Kidney (tissue), 14 donors: ENCODE results near the gene CFAP20DC. TPM values are rescaled to one million over a fixed set of nuclear protein-coding genes. Genes with fewer than 3 reads are reported as not detected.

Experiments used
- DNase-seq, 5 donors: peaks; one replicate each; pipeline ENCODE4 v3.0.0-alpha.2; 2013 to 2020
- FAIRE-seq: peaks from 2 replicates; lab custom pipeline; 2012; peaks lifted over from hg19 to GRCh38; lab: Jason Lieb, UNC
- H3K27ac ChIP-seq, 2 donors: one replicate each; pipeline ENCODE4 v1.7.0; 2013; ENCODE audit warnings: low read depth in 2 of 2, low read length in 2 of 2, inconsistent platforms in 1 of 2
- H3K27me3 ChIP-seq: one replicate; pipeline ENCODE4 v1.7.1; 2013; ENCODE audit warnings: low read length, inconsistent platforms; ENCODE audit not compliant: control insufficient read depth, insufficient read depth
- H3K36me3 ChIP-seq, 3 donors: one replicate each; pipeline versions ENCODE4 v1.7.0 to v1.7.1; 2013; ENCODE audit warnings: low read length in 3 of 3, control low read depth in 1 of 3, inconsistent platforms in 1 of 3; ENCODE audit not compliant: insufficient read depth in 3 of 3, control insufficient read depth in 2 of 3
- H3K4me1 ChIP-seq, 3 donors: one replicate each; pipeline versions ENCODE4 v1.7.0 to v1.7.1; 2013; ENCODE audit warnings: low read length in 3 of 3, inconsistent platforms in 1 of 3, low read depth in 1 of 3; ENCODE audit not compliant: control insufficient read depth in 2 of 3, insufficient read depth in 2 of 3
- H3K4me3 ChIP-seq, 3 donors: one replicate each; pipeline versions ENCODE4 v1.7.0 to v1.8.1; 2013; ENCODE audit warnings: low read length in 3 of 3, control low read depth in 1 of 3, inconsistent platforms in 1 of 3
- H3K9ac ChIP-seq, 3 donors: one replicate each; pipeline versions ENCODE4 v1.7.0 to v1.7.1; 2013; ENCODE audit warnings: low read length in 3 of 3, control low read depth in 1 of 3, inconsistent platforms in 1 of 3
- H3K9me3 ChIP-seq, 3 donors: one replicate each; pipeline versions ENCODE4 v1.7.0 to v1.7.1; 2013; ENCODE audit warnings: low read length in 3 of 3, control low read depth in 1 of 3, inconsistent platforms in 1 of 3; ENCODE audit not compliant: control insufficient read depth in 2 of 3, insufficient read depth in 1 of 3
- intact Hi-C: fragments of 100-400 bp; cut with DNase I; formaldehyde crosslinking; loops from one replicate; pipeline ENCODE4 v1.11.1; 2022
- polyA plus RNA-seq: library from polyadenylated mRNA; stranded (reverse); fragments of 350-450 nt; fragmentation: Illumina TruSeq; extraction: RNeasy Lipid Tissue Mini Kit (QIAGEN cat#74804); gene quantifications from one replicate; pipeline ENCODE4 v1.2.3, GENCODE V29; 2014; ENCODE audit warnings: low read depth, low replicate concordance; ENCODE audit not compliant: insufficient read depth
- total RNA-seq: library from RNA; stranded (reverse); fragmentation: NEBNext Ultra II Directional; extraction: Animal tissue kit (Norgen Biotek cat#: 25700); gene quantifications from one replicate; pipeline ENCODE4 v1.2.1, GENCODE V29; 2021
- TF ChIP-seq, protein P1 (sequence below): IDR thresholded peaks from 3 replicates; pipeline ENCODE4 v1.5.1; 2012; ENCODE audit warnings: mild to moderate bottlenecking, moderate library complexity, borderline replicate concordance; ENCODE audit not compliant: insufficient read depth; ENCODE audit errors: extremely low read depth
- donor health status: control.
- donor health status: control.
- donor health status: control.
- donor health status: control.
- donor health status: control.
- donor health status: DM: yes; HTN: yes; CAD: no.
- donor health status: Normal renal cell carcinoma (clear cell type).

Gene CFAP20DC
- total and polyA plus RNA-seq, 2 donors from 2014 or later: 0.73 to 3.2 TPM

DNA sequence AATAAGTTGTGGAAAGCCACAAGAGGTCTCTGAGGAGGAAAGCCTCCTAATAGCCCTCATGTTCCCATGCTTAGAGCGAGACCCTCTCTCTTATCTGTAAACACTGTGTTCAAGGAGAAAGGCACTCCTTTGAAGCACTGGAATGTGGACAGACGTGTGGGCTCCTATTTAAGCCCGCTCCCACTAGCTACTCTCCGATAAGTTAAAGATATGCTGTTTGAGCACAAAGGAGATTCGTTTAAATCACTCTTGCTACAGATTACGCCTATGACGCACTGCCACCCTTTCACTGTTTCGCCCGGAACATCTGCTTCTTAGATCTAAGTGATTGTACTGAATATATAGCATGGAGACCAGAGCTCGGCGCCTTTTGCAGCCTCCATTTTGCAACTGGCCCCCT lies 325.5 kb downstream of the CFAP20DC start:
- Histone ChIP-seq H3K4me3 (no peak overlapping the region), H3K9me3 (no peaks in the 10 kb centered on the region), H3K4me1 (no peaks in the 10 kb centered on the region), H3K27me3 (no peaks in the 10 kb centered on the region), H3K9ac (no peak overlapping the region), H3K27ac (no peak overlapping the region), H3K36me3 (no peaks in the 10 kb centered on the region)
- no peak for DNase-seq
- FAIRE-seq: no peak
- intact Hi-C loops: no loop called here
- TF ChIP-seq, protein P1, sequence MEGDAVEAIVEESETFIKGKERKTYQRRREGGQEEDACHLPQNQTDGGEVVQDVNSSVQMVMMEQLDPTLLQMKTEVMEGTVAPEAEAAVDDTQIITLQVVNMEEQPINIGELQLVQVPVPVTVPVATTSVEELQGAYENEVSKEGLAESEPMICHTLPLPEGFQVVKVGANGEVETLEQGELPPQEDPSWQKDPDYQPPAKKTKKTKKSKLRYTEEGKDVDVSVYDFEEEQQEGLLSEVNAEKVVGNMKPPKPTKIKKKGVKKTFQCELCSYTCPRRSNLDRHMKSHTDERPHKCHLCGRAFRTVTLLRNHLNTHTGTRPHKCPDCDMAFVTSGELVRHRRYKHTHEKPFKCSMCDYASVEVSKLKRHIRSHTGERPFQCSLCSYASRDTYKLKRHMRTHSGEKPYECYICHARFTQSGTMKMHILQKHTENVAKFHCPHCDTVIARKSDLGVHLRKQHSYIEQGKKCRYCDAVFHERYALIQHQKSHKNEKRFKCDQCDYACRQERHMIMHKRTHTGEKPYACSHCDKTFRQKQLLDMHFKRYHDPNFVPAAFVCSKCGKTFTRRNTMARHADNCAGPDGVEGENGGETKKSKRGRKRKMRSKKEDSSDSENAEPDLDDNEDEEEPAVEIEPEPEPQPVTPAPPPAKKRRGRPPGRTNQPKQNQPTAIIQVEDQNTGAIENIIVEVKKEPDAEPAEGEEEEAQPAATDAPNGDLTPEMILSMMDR: no peak

DNA sequence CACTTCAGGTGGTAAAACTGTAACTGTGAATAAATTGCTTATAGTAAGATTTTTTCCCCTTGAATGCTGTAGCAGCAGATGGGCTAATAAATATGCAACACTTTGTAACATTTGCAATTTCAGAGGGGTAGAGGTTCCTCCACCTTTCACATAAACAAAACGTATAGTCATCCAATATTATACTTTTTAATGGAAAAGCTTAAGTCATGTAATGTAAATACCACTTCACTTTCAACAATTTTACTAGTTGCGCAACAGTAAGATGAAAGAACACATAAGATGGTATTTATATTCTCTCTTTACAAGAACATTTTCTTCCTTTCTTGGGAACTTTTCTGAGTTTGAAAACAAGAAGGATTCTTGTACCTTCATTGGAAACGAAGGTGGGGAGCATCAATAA lies 326.7 kb downstream of the CFAP20DC start:
- no peak for FAIRE-seq
- intact Hi-C loops: no loop called here
- DNase-seq: no peak
- H3K4me3 ChIP-seq: no peak overlapping the region
- H3K4me1 ChIP-seq: no peaks in the 10 kb centered on the region
- no peak overlapping the region for H3K9ac ChIP-seq
- no peaks in the 10 kb centered on the region for H3K9me3 ChIP-seq
- no peak overlapping the region for H3K27ac ChIP-seq
- no peaks in the 10 kb centered on the region for H3K27me3 ChIP-seq
- H3K36me3 ChIP-seq: no peaks in the 10 kb centered on the region
- TF ChIP-seq, protein P1: no peak

DNA sequence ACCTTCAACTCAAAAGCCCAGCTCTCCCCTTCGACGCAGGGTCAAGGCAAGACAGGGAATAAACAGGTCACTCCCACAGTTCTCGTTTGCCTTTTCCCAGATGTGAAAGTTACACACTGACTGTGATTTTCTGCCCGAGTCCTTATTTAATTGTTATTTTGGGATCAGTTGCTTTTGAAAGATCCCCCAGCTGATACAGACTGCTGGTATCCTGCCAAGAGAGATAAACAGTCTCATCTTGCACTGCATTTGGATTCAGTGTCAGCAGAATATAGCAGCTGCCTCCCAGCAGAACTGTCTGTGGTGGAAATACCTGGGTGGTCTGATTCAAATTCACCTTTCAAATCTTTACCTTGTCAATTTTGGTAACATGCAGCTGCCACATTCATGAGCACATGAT lies 327.3 kb downstream of the CFAP20DC start:
- TF ChIP-seq, protein P1: no peak
- peak in 3 of 5 donors; percentile 24 to 62 (median 42) for DNase-seq
- no peaks in the 10 kb centered on the region for H3K4me1 ChIP-seq
- H3K4me3 ChIP-seq: no peak overlapping the region
- H3K9me3 ChIP-seq: no peaks in the 10 kb centered on the region
- intact Hi-C loops: no loop called here
- FAIRE-seq: no peak
- no peaks in the 10 kb centered on the region for H3K36me3 ChIP-seq
- no peaks in the 10 kb centered on the region for H3K27me3 ChIP-seq
- no peak overlapping the region for H3K27ac ChIP-seq
- H3K9ac ChIP-seq: no peak overlapping the region

DNA sequence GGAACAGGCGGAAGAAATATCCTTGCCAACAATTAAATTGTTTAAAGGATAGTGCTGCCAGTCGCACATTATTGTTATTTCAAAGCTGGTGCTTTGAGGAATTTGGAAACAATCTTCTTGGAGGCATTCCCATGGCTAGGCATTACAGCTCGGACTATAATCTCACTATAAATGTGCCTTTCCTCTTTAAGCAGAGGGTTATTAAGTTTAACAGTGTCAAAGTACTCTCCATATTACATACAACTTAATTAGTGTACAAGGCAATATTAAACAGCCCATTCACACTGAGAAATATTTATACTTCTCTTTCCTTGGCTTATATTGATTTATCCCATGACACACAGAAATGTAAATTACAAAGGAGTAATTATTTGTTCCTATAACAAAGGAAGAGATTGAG lies 329.3 kb downstream of the CFAP20DC start:
- TF ChIP-seq, protein P1: no peak
- no peaks in the 10 kb centered on the region for H3K4me1 ChIP-seq
- H3K9ac ChIP-seq: no peak overlapping the region
- H3K4me3 ChIP-seq: no peak overlapping the region
- FAIRE-seq: no peak
- H3K27ac ChIP-seq: no peak overlapping the region
- DNase-seq: no peak
- intact Hi-C loops: no loop called here
- H3K9me3 ChIP-seq: no peaks in the 10 kb centered on the region
- H3K27me3 ChIP-seq: no peaks in the 10 kb centered on the region
- H3K36me3 ChIP-seq: no peaks in the 10 kb centered on the region
